K562 (cell line): ENCODE results near the gene WDR31.

Experiments used
- CTCF ChIP-seq, 3 experiments: IDR thresholded peaks in 2 of 3; conservative IDR thresholded peaks in 1 of 3; 2 replicates each; pipeline ENCODE4 v1.5.1; 2011 to 2012; ENCODE audit warnings: low read length in 3 of 3, mild to moderate bottlenecking in 3 of 3, control low read depth in 2 of 3, improper control_type of control experiment in 1 of 3, inconsistent platforms in 1 of 3, low read depth in 1 of 3, mixed read lengths in 1 of 3, moderate library complexity in 1 of 3; ENCODE audit not compliant: insufficient read depth in 2 of 3
- HMGXB4 ChIP-seq: sonication (generic); formaldehyde crosslinking; IDR thresholded peaks from 2 replicates; pipeline ENCODE4 v1.8.1; 2023; ENCODE audit warnings: mild to moderate bottlenecking, missing genetic modification reagents
- TRIM28 ChIP-seq: fragments of 450-650 bp; IDR thresholded peaks from 2 replicates; pipeline ENCODE4 v1.6.1; 2017
- ZBTB9 ChIP-seq: fragments of 450-650 bp; formaldehyde crosslinking; IDR thresholded peaks from 2 replicates; pipeline ENCODE4 v1.4.0; 2020; ENCODE audit warnings: mild to moderate bottlenecking, moderate library complexity
- ZC3H8 ChIP-seq: fragments of 450-650 bp; IDR thresholded peaks from 2 replicates; pipeline ENCODE4 v1.6.1; 2017

GRCh38 chr9:113281356-113281755 is 58.7 kb downstream of the WDR31 start:
- no peak for TF ChIP-seq CTCF (IDR thresholded peaks at IDR 0.05 in 2 of 3, conservative IDR thresholded peaks at IDR 0.05 in 1 of 3; ENCODE audit: insufficient read depth in 2 of 3, low read depth in 1 of 3, low read length in 3 of 3)
- no peak for TF ChIP-seq ZBTB9 (CRISPR knock-in tag)
- no peak for TF ChIP-seq TRIM28
- TF ChIP-seq ZC3H8 = no peak
- TF ChIP-seq HMGXB4 (CRISPR knock-in tag) = no peak
